Mesothelial cell of epicardium (in vitro differentiated cells): ENCODE data around the gene PPP2R2C. TPM values are rescaled to one million over a fixed set of nuclear protein-coding genes. Genes with fewer than 3 reads are reported as not detected.

Experiments
- DNase-seq, 2 experiments: peaks; one replicate each; pipeline ENCODE4 v3.0.0; 2021; ENCODE audit warnings: low spot score in 2 of 2; ENCODE audit not compliant: unreplicated experiment in 2 of 2
- H3K27ac Mint-ChIP-seq: 2 replicates; pipeline ENCODE4 v1.8.0; 2021; ENCODE audit warnings: mixed read lengths
- H3K27me3 Mint-ChIP-seq: 2 replicates; pipeline ENCODE4 v1.8.0; 2021; ENCODE audit warnings: low read depth, mixed read lengths
- H3K36me3 Mint-ChIP-seq: 2 replicates; pipeline ENCODE4 v1.8.0; 2021; ENCODE audit warnings: mixed read lengths
- H3K4me1 Mint-ChIP-seq: 2 replicates; pipeline ENCODE4 v1.8.0; 2021; ENCODE audit warnings: mixed read lengths
- H3K4me3 Mint-ChIP-seq: 2 replicates; pipeline ENCODE4 v1.8.0; 2021; ENCODE audit warnings: mild to moderate bottlenecking, moderate library complexity, mixed read lengths
- H3K9me3 Mint-ChIP-seq: 2 replicates; pipeline ENCODE4 v1.8.0; 2021; ENCODE audit warnings: mixed read lengths
- total RNA-seq: library from RNA; stranded (reverse); gene quantifications from 3 replicates; pipeline ENCODE4 v1.2.1, GENCODE V29; 2021
- TF ChIP-seq, protein P1 (sequence below): fragments of 200-600 bp; sonication (generic); IDR thresholded peaks from one replicate; pipeline ENCODE4 v1.5.0; 2021; ENCODE audit warnings: antibody characterized with exemption; ENCODE audit not compliant: unreplicated experiment

The PPP2R2C gene
- total RNA-seq, 1 donor from 2014 or later: 5.2 TPM

GRCh38 chr4:6283282-6283681 lies 189.1 kb downstream of the PPP2R2C start:
- H3K4me3 Mint-ChIP-seq: no peak overlapping the region
- H3K27me3 Mint-ChIP-seq: no peaks in the 10 kb centered on the region
- DNase-seq: no peak
- TF ChIP-seq, protein P1, sequence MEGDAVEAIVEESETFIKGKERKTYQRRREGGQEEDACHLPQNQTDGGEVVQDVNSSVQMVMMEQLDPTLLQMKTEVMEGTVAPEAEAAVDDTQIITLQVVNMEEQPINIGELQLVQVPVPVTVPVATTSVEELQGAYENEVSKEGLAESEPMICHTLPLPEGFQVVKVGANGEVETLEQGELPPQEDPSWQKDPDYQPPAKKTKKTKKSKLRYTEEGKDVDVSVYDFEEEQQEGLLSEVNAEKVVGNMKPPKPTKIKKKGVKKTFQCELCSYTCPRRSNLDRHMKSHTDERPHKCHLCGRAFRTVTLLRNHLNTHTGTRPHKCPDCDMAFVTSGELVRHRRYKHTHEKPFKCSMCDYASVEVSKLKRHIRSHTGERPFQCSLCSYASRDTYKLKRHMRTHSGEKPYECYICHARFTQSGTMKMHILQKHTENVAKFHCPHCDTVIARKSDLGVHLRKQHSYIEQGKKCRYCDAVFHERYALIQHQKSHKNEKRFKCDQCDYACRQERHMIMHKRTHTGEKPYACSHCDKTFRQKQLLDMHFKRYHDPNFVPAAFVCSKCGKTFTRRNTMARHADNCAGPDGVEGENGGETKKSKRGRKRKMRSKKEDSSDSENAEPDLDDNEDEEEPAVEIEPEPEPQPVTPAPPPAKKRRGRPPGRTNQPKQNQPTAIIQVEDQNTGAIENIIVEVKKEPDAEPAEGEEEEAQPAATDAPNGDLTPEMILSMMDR: no peak
- H3K9me3 Mint-ChIP-seq: no peaks in the 10 kb centered on the region
- peaks cover 13% of the 10 kb centered on the region for H3K36me3 Mint-ChIP-seq
- peaks cover 2% of the 10 kb centered on the region for H3K4me1 Mint-ChIP-seq
- H3K27ac Mint-ChIP-seq: no peak overlapping the region

DNA sequence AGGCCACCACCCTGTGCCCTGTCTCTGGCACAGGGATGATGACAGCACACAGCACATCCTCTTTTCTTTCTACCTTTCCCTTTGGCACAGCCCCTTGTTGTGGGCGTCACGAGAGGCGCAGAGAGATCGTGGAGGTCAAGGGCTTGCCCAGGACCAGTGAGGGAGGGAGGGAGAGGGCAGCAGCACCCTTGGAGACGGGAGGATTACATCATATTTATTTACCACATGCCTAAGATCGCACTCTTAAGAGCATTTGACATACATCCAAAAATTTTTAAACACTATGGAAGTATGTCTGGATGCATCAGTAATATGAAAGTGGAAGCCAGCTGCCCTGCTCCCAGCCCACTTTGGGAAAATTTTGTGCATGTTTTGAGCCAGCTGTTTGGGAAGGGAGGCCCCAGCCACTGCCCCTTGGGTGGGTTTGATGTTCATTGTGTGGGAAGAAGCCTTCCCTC lies 190.1 kb downstream of the PPP2R2C start:
- H3K4me3 Mint-ChIP-seq: no peak overlapping the region
- no peaks in the 10 kb centered on the region for H3K9me3 Mint-ChIP-seq
- H3K27me3 Mint-ChIP-seq: no peaks in the 10 kb centered on the region
- peaks cover 2% of the 10 kb centered on the region for H3K4me1 Mint-ChIP-seq
- no peak for DNase-seq
- H3K27ac Mint-ChIP-seq: no peak overlapping the region
- H3K36me3 Mint-ChIP-seq: peaks cover 10% of the 10 kb centered on the region
- TF ChIP-seq, protein P1: no peak

DNA sequence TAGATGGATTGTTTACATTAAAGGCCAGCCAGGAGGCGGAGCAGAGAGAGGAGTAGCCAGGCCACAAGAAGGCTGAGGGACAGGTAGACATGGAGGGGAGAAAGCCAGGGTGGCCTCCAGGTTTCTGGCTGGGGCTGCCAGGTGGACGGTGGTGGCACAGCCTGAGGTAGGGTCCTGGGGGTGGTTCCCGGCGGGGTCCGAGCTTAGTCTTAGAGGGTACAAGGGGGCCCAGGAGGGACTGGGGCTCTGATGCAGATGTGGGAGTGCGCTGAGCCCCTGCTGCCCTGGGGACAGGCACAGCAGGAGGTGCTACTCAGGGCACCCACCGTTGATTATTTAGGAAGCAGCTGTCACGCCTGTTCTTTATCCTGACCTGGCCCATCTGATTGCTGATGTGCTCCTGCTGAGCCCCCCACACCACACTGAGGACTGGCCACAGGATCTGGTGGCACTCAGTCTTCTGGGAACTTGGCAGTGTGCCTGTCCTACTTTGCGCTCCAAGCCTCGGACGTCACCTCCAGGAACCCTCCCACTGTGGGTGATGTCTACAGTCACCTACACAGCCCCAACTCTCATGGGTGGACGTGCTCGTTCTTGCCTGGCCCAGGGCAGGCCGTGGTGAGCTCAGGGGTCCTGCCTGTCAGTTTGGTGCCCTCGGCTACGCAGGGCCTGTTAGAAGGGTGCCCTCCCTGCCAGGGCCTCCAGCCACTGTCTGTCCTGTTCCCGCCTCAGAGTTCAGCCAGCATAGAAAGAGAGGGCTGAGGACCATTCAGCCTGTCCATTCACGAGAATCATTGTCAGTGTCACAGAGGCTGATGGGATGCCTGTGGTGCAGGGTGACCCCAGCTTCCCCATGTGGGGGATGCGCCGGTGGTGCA lies 190.7 kb downstream of the PPP2R2C start:
- TF ChIP-seq, protein P1: no peak
- no peak overlapping the region for H3K27ac Mint-ChIP-seq
- peaks cover 2% of the 10 kb centered on the region for H3K4me1 Mint-ChIP-seq
- no peaks in the 10 kb centered on the region for H3K9me3 Mint-ChIP-seq
- H3K4me3 Mint-ChIP-seq: no peak overlapping the region
- H3K36me3 Mint-ChIP-seq: peaks cover 6% of the 10 kb centered on the region
- no peak for DNase-seq
- H3K27me3 Mint-ChIP-seq: no peaks in the 10 kb centered on the region

DNA sequence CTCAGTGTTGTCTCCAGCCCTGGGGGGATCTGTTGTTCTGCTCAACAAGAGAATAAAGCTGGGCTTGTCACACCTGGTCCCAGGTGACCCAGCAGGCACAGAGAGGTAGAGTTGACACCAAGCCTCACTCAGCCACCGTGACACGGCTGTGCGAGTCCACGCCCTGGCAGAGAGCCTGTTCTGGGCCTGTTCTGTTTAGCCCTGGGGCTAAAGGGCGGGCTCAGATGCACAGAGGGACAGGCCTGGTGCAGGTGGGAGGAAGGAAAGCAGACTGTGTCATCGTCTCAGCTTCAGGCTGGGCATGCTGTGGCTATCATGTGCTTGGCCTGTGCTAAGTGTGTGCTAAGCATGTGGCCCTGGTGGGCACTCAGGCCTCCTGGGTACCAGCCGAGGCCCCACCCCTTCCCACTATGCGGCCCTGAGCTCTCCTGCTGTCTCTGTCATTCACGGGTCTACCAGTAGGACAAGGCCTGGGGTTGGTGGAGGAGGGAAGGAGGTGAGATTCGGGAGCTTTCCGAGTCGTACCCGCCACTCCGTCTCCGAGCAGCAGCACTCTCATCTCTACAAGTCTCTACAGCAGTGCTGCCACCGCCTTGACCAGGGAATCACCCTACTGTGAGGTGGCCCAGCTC lies 191.9 kb downstream of the PPP2R2C start:
- Mint-ChIP-seq H3K4me1 (peaks cover 6% of the 10 kb centered on the region), H3K9me3 (no peaks in the 10 kb centered on the region), H3K27me3 (no peaks in the 10 kb centered on the region), H3K27ac (no peak overlapping the region), H3K36me3 (no peaks in the 10 kb centered on the region), H3K4me3 (no peak overlapping the region)
- TF ChIP-seq, protein P1: no peak
- no peak for DNase-seq

DNA sequence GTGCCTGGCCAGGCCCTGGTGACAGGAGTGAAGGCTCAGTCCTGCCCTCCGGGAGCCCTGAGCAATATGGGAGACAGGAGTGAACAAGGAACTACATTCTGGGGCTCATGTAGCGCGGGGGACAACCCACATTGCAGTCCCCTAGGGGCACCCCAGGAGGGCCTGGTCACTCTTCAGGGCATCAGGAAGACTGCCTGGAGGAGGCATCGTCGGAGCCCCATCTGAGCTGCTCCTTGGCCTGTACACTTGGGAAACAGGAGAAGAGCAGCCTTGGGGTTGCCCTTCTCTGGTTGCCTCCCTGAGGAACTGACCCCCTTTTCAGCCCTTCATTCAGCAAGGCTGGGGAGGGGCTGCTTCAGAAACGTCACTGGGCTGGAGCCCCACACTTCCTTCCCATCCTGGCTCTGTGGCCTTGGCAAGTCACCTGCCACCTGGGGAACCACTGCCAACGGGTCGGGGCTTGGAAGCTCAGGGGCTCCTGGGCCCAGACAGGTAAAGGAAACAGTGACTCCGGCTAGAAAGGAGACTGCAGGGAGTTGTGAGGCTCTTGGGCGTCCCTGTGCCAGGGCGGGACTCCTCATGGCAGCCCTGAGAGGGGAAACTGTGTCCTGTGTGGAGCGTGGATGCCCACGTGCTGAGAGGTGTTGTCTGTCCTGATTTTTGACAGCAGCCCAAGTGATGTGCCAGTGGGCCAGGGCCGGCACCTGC lies 192.7 kb downstream of the PPP2R2C start:
- H3K27me3 Mint-ChIP-seq: no peaks in the 10 kb centered on the region
- no peak overlapping the region for H3K27ac Mint-ChIP-seq
- H3K9me3 Mint-ChIP-seq: no peaks in the 10 kb centered on the region
- H3K4me1 Mint-ChIP-seq: peaks cover 7% of the 10 kb centered on the region
- no peak overlapping the region for H3K4me3 Mint-ChIP-seq
- no peak for DNase-seq
- TF ChIP-seq, protein P1: no peak
- H3K36me3 Mint-ChIP-seq: no peaks in the 10 kb centered on the region
